Measurements from ENCODE around the gene ABCC8. TPM values are rescaled to one million over a fixed set of nuclear protein-coding genes. Genes with fewer than 3 reads are reported as not detected.

ABCC8 gene
- total and polyA plus RNA-seq, 2 donors (not counting 3 experiments of a cell fraction or from before 2014, with no cell fraction given), result not detected

- Histone ChIP-seq H2AFZ (ENCODE audit: low read depth, low read length) (no peak overlapping the region), H3K9me3 (replicated peaks; ENCODE audit: control insufficient read depth, insufficient read depth, low read length) (no peaks in the 10 kb centered on the region), H3K36me3 (ENCODE audit: control insufficient read depth in 2 of 2, extremely low read depth in 1 of 2, insufficient read depth in 2 of 2, low read length in 2 of 2) (no peaks in the 10 kb centered on the region), H4K20me1 (replicated peaks; ENCODE audit: control insufficient read depth, extremely low read depth, insufficient read depth, low read length) (no peaks in the 10 kb centered on the region), H3K9ac (replicated peaks; ENCODE audit: extremely low read depth, insufficient read depth, low read length) (no peak overlapping the region), H3K27ac (ENCODE audit: insufficient read depth, low read depth, low read length) (no peak overlapping the region), H3K4me1 (ENCODE audit: control insufficient read depth, extremely low read depth, insufficient read depth, low read length) (no peaks in the 10 kb centered on the region), H3K27me3 (ENCODE audit: control insufficient read depth in 2 of 2, insufficient read depth in 2 of 2, low read length in 2 of 2) (peaks cover 0 to 3% of the 10 kb centered on the region in 2 experiments), H3K4me3 (replicated peaks in 1 of 3; ENCODE audit: insufficient read depth in 1 of 3, low read depth in 1 of 3, low read length in 3 of 3) (no peak overlapping the region), H3K4me2 (ENCODE audit: insufficient read depth, low read length) (no peak overlapping the region), H3K79me2 (ENCODE audit: control insufficient read depth, insufficient read depth, low read length) (no peaks in the 10 kb centered on the region), H3K9me1 (replicated peaks; ENCODE audit: control insufficient read depth, extremely low read depth, insufficient read depth, low read length) (no peaks in the 10 kb centered on the region)
- FAIRE-seq, result no peak
- no TSS peak for BruUV-seq (replicated peaks)
- POLR2A ChIA-PET, result no interaction called here
- CTCF ChIA-PET, result interaction anchor here (0.8 kb wide), 1 partner anchor 142 kb away, joined by 3 read pairs; no protein-coding TSS in a partner anchor
- dilution Hi-C loops (cut with MboI; ENCODE audit: extremely low pct_ligation_motif_present, low sequenced_read_pairs) (no loop called here), intact Hi-C loops (cut with micrococcal nuclease) (no loop called here)
- DNase-seq (ENCODE audit: low read depth, low spot score), result no peak
- TF ChIP-seq JUN (IDR thresholded peaks at IDR 0.05; ENCODE audit: borderline replicate concordance, insufficient read depth, insufficient read length, low read depth) (no peak), MAX (IDR thresholded peaks at IDR 0.05; ENCODE audit: insufficient read depth, insufficient read length) (no peak), CTCF (IDR thresholded peaks at IDR 0.05; ENCODE audit: extremely low read depth in 1 of 2, insufficient read depth in 1 of 2, low read depth in 1 of 2, low read length in 2 of 2) (no peak), FOS (IDR thresholded peaks at IDR 0.05; ENCODE audit: borderline replicate concordance, insufficient read depth, low read length) (no peak), POLR2AphosphoS5 (IDR thresholded peaks at IDR 0.05; ENCODE audit: insufficient read depth, low read depth, low read length) (no peak), GATA2 (IDR thresholded peaks at IDR 0.05; ENCODE audit: insufficient read depth, insufficient read length, low read depth, low read length) (no peak), POLR2A (IDR thresholded peaks at IDR 0.05; ENCODE audit: low read depth, low read length) (no peak), MYC (IDR thresholded peaks at IDR 0.05; ENCODE audit: low read depth, low read length) (no peak), EZH2 (IDR thresholded peaks at IDR 0.05; ENCODE audit: borderline replicate concordance, low read depth, low read length, severe bottlenecking) (no peak)
These were observed 48.9 kb upstream of the ABCC8 start for GRCh38 chr11:17525570-17525969.

Measured in endothelial cell of umbilical vein (primary cell).